HG03521 (cell line): Measurements from ENCODE around the gene FUCA1.
"Not testable (repeated sequence)": the region's sequence is repeated elsewhere in the genome, so short reads cannot be mapped to it uniquely, and the experiment has no call there.

Source experiments
- ATAC-seq: cut with Tn5 transposase; IDR thresholded peaks from one replicate; pipeline ENCODE4 v1.9.1; 2021; ENCODE audit warnings: mild to moderate bottlenecking, moderate library complexity; ENCODE audit not compliant: unreplicated experiment

The FUCA1 gene

DNA sequence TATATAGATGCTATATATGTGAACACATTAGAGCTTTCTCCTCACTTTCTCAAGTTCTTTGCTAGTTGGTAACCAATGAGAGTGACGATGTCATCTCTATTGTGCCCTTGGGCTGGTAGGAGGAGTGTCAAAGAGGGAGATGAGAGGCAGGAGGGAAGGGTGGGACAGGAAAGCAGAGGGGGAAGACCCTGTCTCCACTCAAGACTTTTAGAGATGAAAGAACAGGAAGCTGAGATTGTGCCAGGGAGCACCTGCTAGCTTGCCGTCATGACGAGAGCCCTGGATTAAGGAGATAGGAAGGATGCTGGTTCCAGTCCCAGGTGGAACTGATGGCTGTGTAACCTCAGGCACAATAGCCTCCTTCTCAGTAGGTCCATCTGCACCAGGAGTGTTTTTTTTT, 28.4 kb upstream of the FUCA1 start:
- ATAC-seq = no peak

GRCh38 chr1:23895993-23896392, 27.9 kb upstream of the FUCA1 start:
- no peak for ATAC-seq

GRCh38 chr1:23895082-23895481, 27.0 kb upstream of the FUCA1 start:
- ATAC-seq = no peak

DNA sequence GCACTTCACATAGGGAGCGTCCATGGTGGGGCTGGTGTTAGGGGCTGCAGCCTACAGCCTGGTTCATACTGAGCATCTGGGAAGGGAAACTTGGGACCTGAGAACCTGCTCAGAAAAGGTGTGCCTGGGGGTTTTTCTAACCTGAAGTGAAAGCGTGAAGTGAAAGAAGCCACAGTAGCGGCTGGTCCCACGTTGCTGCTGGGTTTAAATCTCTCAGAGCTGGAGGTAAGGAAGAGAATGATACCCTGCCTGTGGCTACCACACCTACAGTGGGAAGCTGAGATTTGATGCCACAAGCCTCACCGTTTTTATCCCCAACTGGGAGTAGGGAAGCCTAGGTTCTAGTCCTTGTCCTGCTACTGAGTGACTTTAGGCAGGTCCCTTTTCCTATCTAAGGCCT, 21.0 kb upstream of the FUCA1 start:
- ATAC-seq = no peak

- no peak for ATAC-seq
Measured at GRCh38 chr1:23885222-23885621, 17.1 kb upstream of the FUCA1 start.

DNA sequence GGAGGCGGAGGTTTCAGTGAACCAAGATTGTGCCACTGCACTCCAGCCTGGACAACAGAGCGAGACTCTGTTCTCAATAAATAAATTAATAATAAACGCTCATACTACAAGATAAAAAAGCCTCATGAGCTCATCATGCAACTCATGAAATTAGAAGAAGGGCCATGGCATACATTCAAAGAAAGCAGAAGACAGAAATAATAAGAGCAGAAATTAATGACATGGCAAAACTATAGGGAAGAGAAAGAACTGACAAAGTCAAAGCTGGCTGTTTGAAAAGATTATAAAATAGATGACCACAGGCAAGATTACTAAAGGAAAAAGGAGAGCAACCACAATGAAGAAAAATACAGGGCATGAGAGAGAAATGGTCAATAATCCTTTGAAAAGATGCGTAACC, 14.7 kb upstream of the FUCA1 start:
- ATAC-seq = no peak

GRCh38 chr1:23879809-23880208, 11.7 kb upstream of the FUCA1 start:
- no peak for ATAC-seq

- ATAC-seq = no peak
Measured at GRCh38 chr1:23878668-23879067, 10.6 kb upstream of the FUCA1 start.

DNA sequence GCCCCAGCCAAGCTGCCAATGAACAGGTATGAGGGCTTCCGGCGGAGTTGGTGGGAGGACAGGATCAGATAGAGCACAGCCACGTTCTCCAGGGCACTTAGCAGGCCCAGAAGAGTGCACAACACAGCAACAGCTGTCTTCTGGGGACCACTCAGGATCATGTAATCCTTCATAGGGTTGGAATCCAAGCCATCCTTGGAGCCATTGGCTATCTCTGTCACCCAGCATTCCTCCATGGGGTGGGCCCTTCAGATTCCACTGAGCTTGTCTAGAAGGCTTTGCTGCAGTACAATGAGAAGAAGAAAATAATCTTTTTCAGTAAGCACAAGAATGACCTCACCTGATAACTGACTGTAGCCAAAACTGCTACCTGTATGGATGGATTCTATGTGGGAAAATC, 7.3 kb upstream of the FUCA1 start:
- ATAC-seq = no peak

DNA sequence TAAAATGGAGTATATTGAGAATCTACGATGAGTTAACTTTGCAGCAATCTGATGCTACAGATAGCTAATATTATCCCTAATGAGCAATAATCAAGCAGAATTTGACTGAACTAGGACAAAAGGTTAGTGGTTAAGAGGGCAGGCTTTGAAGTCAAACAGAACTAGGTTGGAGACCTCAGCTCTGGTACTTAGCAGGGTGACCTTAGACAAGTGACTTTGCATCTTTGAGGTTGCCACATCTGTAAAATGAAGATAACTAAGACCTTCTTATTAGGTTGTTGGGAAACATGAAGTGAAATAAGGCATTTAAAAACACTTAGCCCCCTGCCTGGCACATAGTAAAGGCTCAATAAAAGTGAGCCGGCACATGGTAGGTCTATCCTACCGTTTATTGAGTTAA, 4.3 kb upstream of the FUCA1 start:
- ATAC-seq = no peak

DNA sequence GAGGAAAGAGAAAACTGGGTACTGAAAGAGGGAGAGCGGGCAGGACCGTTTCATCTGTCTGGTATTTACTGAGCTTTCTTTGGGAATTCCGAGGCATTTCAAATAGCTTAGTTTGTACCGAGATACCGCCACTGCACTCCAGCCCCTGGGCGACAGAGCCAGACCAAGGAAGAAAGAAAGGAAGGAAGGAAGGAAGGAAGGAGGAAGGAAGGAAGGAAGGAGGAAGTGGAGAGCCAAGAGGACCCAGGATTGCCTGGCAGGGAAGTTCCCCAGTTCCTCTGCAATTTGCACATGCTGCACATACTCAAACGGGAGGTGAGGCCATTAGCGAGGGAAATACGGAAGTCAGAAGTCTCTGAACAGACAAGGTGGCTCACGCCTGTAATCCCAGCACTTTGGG, 961 bp upstream of the FUCA1 start:
- no peak for ATAC-seq

DNA sequence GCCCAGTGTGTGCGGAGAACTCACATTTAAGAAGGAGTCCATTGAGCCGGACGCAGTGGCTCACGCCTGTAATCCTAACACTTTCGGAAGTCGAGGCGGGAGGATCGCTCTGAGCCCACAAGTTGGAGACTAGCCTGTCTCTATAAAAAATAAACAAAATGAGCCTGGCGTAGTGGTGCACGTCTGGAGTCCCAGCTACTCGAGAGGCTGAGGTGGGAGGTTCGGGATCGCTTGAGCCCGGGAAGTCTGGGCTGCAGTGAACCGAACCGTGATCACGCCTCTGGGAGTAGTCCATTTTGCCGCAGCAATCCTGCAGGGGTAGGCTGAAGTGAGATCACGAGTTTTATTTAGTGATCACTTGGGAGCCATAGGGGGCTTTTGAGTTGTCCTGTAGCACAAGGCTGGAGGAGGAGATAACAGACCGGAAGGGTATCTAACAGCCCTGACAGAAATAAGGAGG, 497 bp upstream of the FUCA1 start:
- peak; percentile 5 for ATAC-seq

DNA sequence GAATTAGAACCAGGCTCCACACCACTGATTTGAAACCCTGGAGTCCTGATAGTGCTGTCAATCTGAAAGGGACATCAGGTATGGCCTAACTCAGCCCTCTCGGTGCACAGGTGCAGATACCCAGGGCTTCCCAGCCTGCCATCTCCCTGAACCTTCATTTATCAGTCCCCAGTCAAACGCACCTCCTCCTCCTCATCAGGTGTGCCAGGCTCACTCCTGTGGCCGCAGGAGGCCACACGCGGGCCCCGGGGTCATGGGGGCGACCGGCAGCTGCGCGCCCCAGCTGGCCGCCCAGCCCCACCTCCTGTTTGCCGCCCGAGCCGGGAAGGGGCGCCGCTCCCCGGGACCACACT, 572 bp downstream of the FUCA1 start:
- ATAC-seq = no peak

DNA sequence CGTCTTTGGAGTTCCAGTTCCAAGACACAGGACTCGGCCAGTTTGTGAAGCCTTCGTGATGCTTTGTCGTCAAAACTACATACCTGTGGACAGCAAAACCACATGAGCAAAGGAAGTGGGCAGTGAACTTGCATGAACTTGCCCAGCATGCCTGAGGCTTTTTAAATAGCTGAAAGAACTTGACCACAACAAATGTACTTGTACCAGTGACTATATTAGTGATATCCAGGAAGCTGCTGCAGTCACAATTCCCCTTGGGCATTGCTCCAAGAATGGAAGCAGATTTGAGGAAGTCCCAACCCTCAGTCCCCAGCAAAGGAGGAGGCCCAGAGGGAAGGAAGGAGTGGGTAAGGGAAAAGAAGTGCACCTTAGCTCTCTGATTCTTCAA, 2.6 kb downstream of the FUCA1 start:
- ATAC-seq = no peak

DNA sequence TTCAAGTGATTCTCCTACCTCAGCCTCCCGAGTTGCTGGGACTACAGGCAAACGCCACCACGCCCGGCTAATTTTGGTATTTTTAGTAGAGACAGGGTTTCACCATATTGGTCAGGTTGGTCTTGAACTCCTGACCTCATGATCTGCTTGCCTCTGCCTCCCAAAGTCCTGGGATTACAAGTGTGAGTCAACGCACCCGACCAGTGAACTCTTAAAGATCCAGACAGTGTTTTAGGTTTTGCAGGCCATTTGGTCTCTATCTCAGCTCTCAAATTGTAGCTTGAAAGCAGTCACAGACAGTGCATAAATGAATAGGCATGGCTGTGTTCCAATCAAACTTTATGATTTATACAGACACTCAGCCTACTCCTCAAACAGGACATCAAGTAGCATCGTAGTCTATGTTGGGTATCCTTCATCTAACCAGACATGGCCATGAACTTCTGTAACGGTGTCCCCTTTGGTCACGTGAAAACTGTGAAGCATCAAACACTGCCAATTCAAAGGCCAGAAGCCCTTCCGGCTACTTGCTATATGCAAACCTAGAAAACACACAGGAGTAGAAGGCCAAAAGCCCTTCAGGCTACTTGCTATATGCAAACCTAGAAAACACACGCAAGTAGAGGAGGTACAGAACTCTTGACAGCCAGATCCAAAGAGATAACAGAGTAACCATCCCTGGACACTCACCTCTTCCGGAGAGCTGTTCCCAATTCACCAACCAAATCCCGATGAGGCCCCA, 3.1 kb downstream of the FUCA1 start:
- no peak for ATAC-seq

- no peak for ATAC-seq
Measured at GRCh38 chr1:23862640-23863039, 5.5 kb downstream of the FUCA1 start.

- ATAC-seq = no peak
Measured at GRCh38 chr1:23854568-23854967, 13.5 kb downstream of the FUCA1 start.

GRCh38 chr1:23853124-23853523, 15.0 kb downstream of the FUCA1 start:
- ATAC-seq = not testable (repeated sequence)

DNA sequence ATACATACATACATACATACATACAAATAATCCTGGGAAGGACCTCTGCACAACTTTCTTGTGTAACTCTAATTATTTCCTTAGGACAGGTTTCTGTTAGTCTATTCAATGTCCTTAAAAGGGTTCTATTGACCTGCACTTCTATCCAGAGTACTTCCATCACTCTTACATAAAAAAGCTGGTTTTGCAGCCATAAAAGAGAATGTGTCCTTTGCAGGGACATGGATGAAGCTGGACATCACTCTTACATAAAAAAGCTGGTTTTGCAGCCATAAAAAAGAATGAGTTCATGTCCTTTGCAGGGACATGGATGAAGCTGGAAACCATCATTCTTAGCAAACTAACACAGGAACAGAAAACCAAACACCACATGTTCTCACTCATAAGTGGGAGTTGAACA, 16.7 kb downstream of the FUCA1 start:
- not testable (repeated sequence) for ATAC-seq

DNA sequence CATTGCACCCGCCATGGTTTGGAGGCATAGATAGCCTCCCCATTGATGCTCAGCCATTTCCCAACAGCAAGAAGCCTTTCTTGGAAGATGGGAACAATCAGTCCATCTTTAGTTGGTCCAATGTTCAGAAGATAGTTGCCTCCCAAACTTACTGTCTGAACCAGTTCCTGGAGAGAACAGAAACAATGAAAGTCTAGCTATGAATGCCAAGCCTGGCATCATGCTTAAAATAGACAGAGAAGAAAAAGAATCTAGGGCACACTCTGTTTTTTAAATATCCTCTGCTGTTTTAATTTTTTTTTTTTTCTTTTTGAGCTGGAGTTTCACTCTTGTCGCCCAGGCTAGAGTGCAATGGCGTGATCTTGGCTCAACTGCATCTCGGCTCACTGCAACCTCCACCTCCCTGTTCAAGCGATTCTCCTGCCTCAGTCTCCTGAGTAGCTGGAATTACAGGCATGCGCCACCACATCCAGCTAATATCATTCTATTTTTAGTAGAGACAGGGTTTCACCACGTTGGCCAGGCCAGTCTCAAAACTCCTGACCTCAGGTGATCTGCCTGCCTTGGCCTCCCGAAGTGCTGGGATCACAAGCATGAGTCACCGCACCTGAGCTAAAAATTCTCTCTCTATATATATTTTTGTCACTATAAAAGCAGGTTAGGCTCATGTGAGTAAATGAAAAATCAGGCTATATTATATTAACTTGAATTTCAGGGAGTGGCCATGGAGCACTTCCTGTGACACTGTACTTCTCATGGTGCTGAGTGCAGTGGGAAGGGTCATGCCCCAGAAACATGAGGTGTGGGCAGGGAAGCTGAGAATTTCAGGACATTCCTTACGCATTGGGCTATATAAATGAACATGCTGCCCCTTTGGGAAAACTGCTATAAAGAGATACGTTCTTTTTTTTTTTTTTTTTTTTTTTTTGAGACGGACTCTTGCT, 19.1 kb downstream of the FUCA1 start:
- ATAC-seq = no peak

GRCh38 chr1:23847482-23848095, 20.5 kb downstream of the FUCA1 start:
- ATAC-seq = not testable (repeated sequence)

- ATAC-seq = no peak
Measured at GRCh38 chr1:23845163-23845562, 22.9 kb downstream of the FUCA1 start.
